Neutrophil (primary cell): ENCODE measurements around the gene KCTD12.

Experiments used
- H3K27ac ChIP-seq: fragments of 200-600 bp; sonication (generic); 2 replicates; pipeline ENCODE4 v1.5.1; 2016; ENCODE audit warnings: mild to moderate bottlenecking, moderate library complexity
- H3K27me3 ChIP-seq: fragments of 200-600 bp; sonication (generic); 2 replicates; pipeline ENCODE4 v1.6.0; 2016; ENCODE audit warnings: mild to moderate bottlenecking
- H3K36me3 ChIP-seq: fragments of 200-600 bp; sonication (generic); 2 replicates; pipeline ENCODE4 v1.5.1; 2017
- H3K4me1 ChIP-seq, 2 experiments: fragments of 200-600 bp in 1 of 2; sonication (generic) in 1 of 2; 1 replicate in 1 of 2; 2 replicates in 1 of 2; pipeline versions ENCODE4 v1.5.1 to v1.6.1; 2013 to 2016; ENCODE audit warnings: low read depth in 1 of 2, low read length in 1 of 2, mild to moderate bottlenecking in 1 of 2, moderate library complexity in 1 of 2; ENCODE audit not compliant: control insufficient read depth in 1 of 2, insufficient read depth in 1 of 2
- H3K4me3 ChIP-seq, 2 experiments: fragments of 200-600 bp in 1 of 2; sonication (generic) in 1 of 2; 1 replicate in 1 of 2; 2 replicates in 1 of 2; pipeline ENCODE4 v1.5.1; 2013 to 2016; ENCODE audit warnings: low read depth in 1 of 2, low read length in 1 of 2, mild to moderate bottlenecking in 1 of 2, moderate library complexity in 1 of 2
- H3K9me3 ChIP-seq: fragments of 200-600 bp; sonication (generic); 2 replicates; pipeline ENCODE4 v1.5.1; 2016
- TF ChIP-seq, protein P1 (sequence below): fragments of 200-600 bp; sonication (generic); IDR thresholded peaks from 2 replicates; pipeline ENCODE4 v1.5.1; 2016; ENCODE audit warnings: antibody characterized with exemption

The KCTD12 gene

DNA sequence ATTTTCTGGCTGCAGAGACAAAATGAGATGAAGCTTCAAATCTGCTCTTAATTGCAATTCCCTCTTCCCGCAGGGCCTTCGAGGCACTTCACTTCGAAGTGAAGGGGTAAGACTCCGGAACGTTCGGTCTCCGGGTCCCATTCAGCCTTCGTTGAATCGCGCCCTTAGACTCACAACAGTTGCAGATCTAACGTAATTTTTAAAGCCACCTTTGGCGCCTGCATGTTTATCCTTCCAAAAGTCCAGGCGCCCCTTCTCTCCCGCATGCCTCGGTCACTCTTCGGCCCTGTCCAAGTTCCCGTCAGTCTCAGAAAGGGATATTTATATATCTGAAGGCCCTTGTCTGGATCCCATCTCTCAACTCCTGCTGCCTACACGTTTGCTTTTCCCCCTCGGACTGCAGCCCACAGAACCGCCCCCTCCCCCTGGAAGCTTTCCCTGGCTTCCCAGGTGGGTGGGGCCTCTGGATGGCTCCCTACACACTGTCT is 915 bp upstream of the KCTD12 start:
- peak overlapping the region; percentile 93 for H3K27ac ChIP-seq

DNA sequence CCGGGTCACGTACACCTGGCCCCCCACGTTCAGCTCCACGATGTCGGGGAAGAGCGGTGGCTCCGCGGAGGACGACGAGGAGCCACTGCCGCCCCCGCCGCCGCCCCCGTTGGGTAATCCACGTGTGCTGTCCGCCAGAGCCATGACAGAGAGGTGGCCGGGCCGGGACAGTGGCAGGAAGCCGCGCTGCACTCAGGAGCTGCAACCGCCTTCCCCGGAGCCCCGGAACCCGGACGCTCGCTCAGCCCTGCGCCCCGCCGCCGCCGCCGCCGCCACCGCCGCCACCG is 257 bp downstream of the KCTD12 start:
- H3K4me1 ChIP-seq: peaks cover 47 to 51% of the 10 kb centered on the region in 2 experiments
- peaks cover 36% of the 10 kb centered on the region for H3K27me3 ChIP-seq
- H3K27ac ChIP-seq: peak overlapping the region; percentile 93
- no peaks in the 10 kb centered on the region for H3K36me3 ChIP-seq
- TF ChIP-seq, protein P1, sequence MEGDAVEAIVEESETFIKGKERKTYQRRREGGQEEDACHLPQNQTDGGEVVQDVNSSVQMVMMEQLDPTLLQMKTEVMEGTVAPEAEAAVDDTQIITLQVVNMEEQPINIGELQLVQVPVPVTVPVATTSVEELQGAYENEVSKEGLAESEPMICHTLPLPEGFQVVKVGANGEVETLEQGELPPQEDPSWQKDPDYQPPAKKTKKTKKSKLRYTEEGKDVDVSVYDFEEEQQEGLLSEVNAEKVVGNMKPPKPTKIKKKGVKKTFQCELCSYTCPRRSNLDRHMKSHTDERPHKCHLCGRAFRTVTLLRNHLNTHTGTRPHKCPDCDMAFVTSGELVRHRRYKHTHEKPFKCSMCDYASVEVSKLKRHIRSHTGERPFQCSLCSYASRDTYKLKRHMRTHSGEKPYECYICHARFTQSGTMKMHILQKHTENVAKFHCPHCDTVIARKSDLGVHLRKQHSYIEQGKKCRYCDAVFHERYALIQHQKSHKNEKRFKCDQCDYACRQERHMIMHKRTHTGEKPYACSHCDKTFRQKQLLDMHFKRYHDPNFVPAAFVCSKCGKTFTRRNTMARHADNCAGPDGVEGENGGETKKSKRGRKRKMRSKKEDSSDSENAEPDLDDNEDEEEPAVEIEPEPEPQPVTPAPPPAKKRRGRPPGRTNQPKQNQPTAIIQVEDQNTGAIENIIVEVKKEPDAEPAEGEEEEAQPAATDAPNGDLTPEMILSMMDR: no peak
- no peaks in the 10 kb centered on the region for H3K9me3 ChIP-seq
- peak overlapping the region; percentile 78 to 85 for H3K4me3 ChIP-seq

More for the DNA sequence above, 915 bp upstream of the KCTD12 start:
- Histone ChIP-seq H3K27me3 (peaks cover 48% of the 10 kb centered on the region), H3K4me1 (peaks cover 36 to 39% of the 10 kb centered on the region in 2 experiments), H3K9me3 (no peaks in the 10 kb centered on the region), H3K36me3 (no peaks in the 10 kb centered on the region), H3K4me3 (peak overlapping the region; percentile 78 to 85)
- TF ChIP-seq, protein P1: no peak

DNA sequence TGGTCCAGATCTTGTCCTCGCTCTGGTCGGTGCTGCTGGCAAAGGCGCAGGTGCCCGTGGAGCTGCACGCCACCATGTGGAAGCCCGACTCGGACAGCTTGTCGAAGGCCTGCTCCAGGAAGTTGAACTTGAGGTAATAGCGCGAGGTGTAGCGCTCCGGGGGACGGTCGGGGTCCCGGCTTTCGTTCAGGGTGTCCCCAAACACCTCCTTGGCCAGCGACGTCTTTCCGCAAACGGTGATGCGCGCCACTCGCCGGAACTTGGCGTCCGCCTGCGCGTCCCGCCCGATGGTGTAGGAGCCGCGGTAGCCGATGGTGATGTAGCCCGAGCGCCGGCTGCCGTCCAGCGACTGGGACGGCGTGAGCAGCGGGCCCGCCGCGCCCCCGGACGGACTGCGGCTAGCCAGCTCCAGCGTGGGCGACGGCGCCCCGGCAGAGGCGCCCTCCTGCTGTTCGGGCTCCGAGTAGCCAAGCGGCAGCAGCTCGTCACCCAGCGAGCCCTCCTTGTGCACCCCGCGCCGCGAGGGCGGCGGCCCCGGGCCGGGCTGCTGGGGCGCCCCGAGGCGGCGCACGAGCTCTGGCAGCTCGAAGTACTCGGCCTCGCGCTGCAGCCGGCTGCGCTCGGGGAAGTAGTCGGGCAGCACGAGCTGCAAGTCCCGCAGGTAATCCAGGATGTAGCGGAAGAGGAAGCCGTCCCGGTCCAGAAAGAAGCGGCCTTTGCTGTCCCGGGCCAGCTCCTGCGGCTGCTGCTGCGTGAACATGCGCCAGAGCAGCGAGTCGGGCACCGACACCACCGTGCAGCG is 801 bp downstream of the KCTD12 start:
- TF ChIP-seq, protein P1: peak; percentile 29
- H3K27me3 ChIP-seq: peaks cover 30% of the 10 kb centered on the region
- no peaks in the 10 kb centered on the region for H3K36me3 ChIP-seq
- H3K4me1 ChIP-seq: peaks cover 53 to 56% of the 10 kb centered on the region in 2 experiments
- H3K27ac ChIP-seq: peak overlapping the region; percentile 93
- peak overlapping the region; percentile 78 to 85 for H3K4me3 ChIP-seq
- no peaks in the 10 kb centered on the region for H3K9me3 ChIP-seq

DNA sequence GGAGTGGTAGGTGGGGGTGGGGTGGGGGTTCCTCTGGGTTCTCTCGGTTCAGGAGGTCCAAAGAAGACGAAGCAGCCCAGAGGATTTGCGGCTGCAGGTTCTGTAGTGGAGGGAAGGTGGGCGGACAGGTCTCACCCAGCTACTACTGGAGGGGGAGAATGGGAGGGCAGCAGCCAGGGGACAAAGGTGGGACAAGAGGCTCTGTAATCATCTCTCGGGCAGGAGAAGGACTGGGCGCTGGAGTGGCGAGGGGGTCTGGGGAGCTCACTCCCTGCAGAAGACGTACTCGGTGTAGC is 1.4 kb downstream of the KCTD12 start:
- Histone ChIP-seq H3K36me3 (no peaks in the 10 kb centered on the region), H3K4me1 (peaks cover 58 to 61% of the 10 kb centered on the region in 2 experiments), H3K4me3 (peak overlapping the region; percentile 78 to 85), H3K27ac (peak overlapping the region; percentile 93), H3K9me3 (no peaks in the 10 kb centered on the region), H3K27me3 (peaks cover 25% of the 10 kb centered on the region)
- TF ChIP-seq, protein P1: no peak

DNA sequence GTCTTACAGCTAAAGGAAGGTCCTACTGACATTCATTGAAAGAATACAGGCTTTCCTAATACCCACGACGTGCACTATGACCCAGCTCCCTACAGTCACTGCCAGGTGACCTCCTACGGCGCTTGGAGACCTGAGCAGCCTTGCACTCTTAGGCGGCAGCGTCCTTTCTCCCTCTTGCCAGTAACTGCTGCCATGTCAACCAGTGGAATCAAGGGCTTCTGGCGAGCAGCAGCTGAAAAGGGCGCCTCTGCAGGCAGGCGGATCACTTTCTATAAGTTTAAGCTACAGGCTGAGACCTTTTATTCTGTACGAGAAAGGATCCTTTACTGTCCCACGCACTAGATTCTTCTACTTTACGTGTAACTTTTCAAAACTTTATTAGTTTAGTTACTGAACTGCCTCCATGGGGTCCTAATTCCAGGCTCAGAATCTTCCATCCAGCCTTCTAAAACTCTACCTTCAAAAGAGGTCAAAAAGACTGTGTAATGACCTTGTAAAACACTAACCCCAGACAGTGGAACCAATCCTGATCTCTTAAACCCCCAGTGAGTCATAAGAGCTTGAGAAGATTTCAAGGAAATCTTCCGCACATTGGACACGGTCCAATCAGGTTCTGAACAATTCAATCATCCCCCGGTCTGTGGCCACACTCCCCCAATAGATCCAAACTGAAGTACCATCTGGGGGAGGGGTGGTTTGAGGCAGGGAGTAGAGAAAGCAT is 1.9 kb downstream of the KCTD12 start:
- Histone ChIP-seq H3K4me3 (peak overlapping the region; percentile 78 to 85), H3K27ac (peak overlapping the region; percentile 93), H3K4me1 (peaks cover 63 to 65% of the 10 kb centered on the region in 2 experiments), H3K27me3 (peaks cover 20% of the 10 kb centered on the region), H3K36me3 (no peaks in the 10 kb centered on the region), H3K9me3 (no peaks in the 10 kb centered on the region)
- TF ChIP-seq, protein P1: no peak
